A673 (cell line): ENCODE data around the gene SLC48A1.

Experiments used
- CTCF ChIP-seq: fragments of 300-800, 200-600 bp; sonication (generic); conservative IDR thresholded peaks from 2 replicates; pipeline ENCODE4 v1.5.1; 2017; ENCODE audit warnings: low read depth, mild to moderate bottlenecking, antibody characterized with exemption, low read length, moderate library complexity, mixed read lengths
- EZH2 ChIP-seq: fragments of 200-600 bp; sonication (generic); IDR thresholded peaks from 2 replicates; pipeline ENCODE4 v1.6.1; 2017; ENCODE audit warnings: borderline replicate concordance, low read depth, mild to moderate bottlenecking, mixed read lengths, antibody characterized with exemption, low read length; ENCODE audit not compliant: poor library complexity, severe bottlenecking

- no peak for TF ChIP-seq CTCF
- TF ChIP-seq EZH2 = no peak
These were observed 27.0 kb upstream of the SLC48A1 start for GRCh38 chr12:47746073-47746472.
